ENCODE results near the gene TSTD2.

DNA sequence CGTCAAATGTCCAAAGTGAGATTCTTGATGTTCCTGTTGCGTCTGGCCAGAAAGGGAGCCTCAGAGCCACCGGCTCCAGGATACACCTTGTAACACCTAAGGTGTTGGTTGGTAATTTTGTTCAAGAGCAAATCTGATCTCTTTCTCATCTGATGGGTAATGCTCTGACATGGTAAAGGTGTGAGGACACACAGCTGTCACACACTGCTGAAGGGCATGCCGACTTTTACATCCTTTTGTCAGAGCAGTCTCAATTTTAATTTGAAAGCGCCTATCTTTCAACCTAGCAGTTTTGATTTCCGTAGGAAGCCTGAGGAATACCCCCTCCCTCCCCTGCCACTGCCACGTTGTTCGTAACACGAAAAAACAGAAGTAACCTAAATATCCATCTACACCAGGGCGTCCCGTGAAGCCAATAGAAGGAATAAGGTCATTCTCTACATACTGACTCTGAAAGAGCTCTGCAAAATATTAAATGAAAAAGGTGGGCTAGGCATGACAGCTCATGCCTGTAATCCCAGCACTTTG, 57.4 kb downstream of the TSTD2 start:
- TF ChIP-seq POLR2AphosphoS5 (IDR thresholded peaks at IDR 0.05; ENCODE audit: low read depth, low read length) (no peak), POLR2A (IDR thresholded peaks at IDR 0.05; ENCODE audit: low read depth, low read length) (no peak), TAF1 (IDR thresholded peaks at IDR 0.05; ENCODE audit: borderline replicate concordance, low read depth, low read length) (no peak)
